Heart left ventricle (tissue), 16 donors: ENCODE data around the gene ZNF486. TPM values are rescaled to one million over a fixed set of nuclear protein-coding genes. Genes with fewer than 3 reads are reported as not detected.
"Not testable (repeated sequence)": the region's sequence is repeated elsewhere in the genome, so short reads cannot be mapped to it uniquely, and the experiment has no call there.

Experiments
- ATAC-seq, 4 donors: fragments of 200-7000 bp; cut with Tn5 transposase; one replicate each; pipeline ENCODE4 v1.9.1; 2020 to 2022; ENCODE audit warnings: moderate library complexity in 4 of 4, mild to moderate bottlenecking in 3 of 4, moderate number of reproducible peaks in 1 of 4
- DNase-seq, 5 donors: peaks; one replicate each; pipeline ENCODE4 v3.0.0-alpha.2; 2020
- H3K27ac ChIP-seq, 12 donors: fragments of 200-600 bp; sonication (generic) in 4 of 12; one replicate each; pipeline versions ENCODE4 v1.5.0 to v1.8.0; 2016 to 2022; ENCODE audit warnings: mild to moderate bottlenecking in 2 of 12
- H3K27me3 ChIP-seq, 9 donors: fragments of 200-600 bp; sonication (generic) in 2 of 9; one replicate each; pipeline versions ENCODE4 v1.5.1 to v1.8.0; 2016 to 2022; ENCODE audit warnings: mild to moderate bottlenecking in 3 of 9
- H3K36me3 ChIP-seq, 9 donors: fragments of 200-600 bp; sonication (generic) in 2 of 9; one replicate each; pipeline versions ENCODE4 v1.5.0 to v1.8.0; 2018 to 2022; ENCODE audit warnings: mild to moderate bottlenecking in 2 of 9
- H3K4me1 ChIP-seq, 12 donors: fragments of 200-600 bp; sonication (generic) in 4 of 12; one replicate each; pipeline versions ENCODE4 v1.5.0 to v1.8.0; 2016 to 2022; ENCODE audit warnings: mild to moderate bottlenecking in 3 of 12
- H3K4me3 ChIP-seq, 12 donors: fragments of 200-600 bp; sonication (generic) in 4 of 12; one replicate each; pipeline versions ENCODE4 v1.5.0 to v1.8.0; 2017 to 2022; ENCODE audit warnings: mild to moderate bottlenecking in 9 of 12, moderate library complexity in 4 of 12
- H3K9me3 ChIP-seq, 12 donors: fragments of 200-600 bp; sonication (generic) in 4 of 12; one replicate each; pipeline versions ENCODE4 v1.5.0 to v1.8.0; 2016 to 2022; ENCODE audit warnings: mild to moderate bottlenecking in 1 of 12
- CTCF ChIP-seq, 12 donors: fragments of 200-600 bp; sonication (generic) in 4 of 12; IDR thresholded peaks; one replicate each; pipeline versions ENCODE4 v1.5.0 to v1.8.0; 2018 to 2022; ENCODE audit warnings: antibody characterized with exemption in 12 of 12, mild to moderate bottlenecking in 5 of 12
- POLR2A ChIP-seq, 2 donors: fragments of 450-650 bp; IDR thresholded peaks; one replicate each; pipeline ENCODE4 v1.6.1; 2017; ENCODE audit warnings: antibody characterized with exemption in 2 of 2, mild to moderate bottlenecking in 2 of 2, moderate library complexity in 2 of 2
- WGBS, 4 donors: extraction: QIAGEN DNeasy Blood & Tissue Kit in 2 of 4; methylation state at CpG; one replicate each; pipeline versions ENCODE4 v1.1.5 to v1.1.7; 2013 to 2018; 5-methylcytosine and 5-hydroxymethylcytosine counted together
- intact Hi-C, 10 donors: fragments of 100-400 bp; cut with DNase I; formaldehyde crosslinking; loops; one replicate each; pipeline versions ENCODE4 v1.11.1 to v1.14.2; 2022
- polyA plus RNA-seq, 2 donors: library from polyadenylated mRNA; stranded (reverse); fragments of 200-250 nt; gene quantifications; one replicate each; pipeline ENCODE4 v1.2.3, GENCODE V29; 2013
- total RNA-seq, 9 donors: library from RNA; depleted of rRNA in 2 of 9; stranded (reverse); fragments of >200 nt in 2 of 9; fragmentation: NEBNext Ultra II Directional in 3 of 9; extraction: Animal tissue kit (Norgen Biotek cat#: 25700) in 3 of 9; gene quantifications; one replicate each; pipeline versions ENCODE4 v1.1.0 to v1.2.4, GENCODE V29; 2016 to 2023
- donor health status: ischemic (EF 13 %, LVEDD 7.1; RV severe dilation, severe dysfunction).
- donor health status: healthy with polysubstance abuse.
- donor health status: DM: no; HTN: yes; CAD: no.
- donor health status: DM: no; HTN: no; CAD: no.
- donor health status: ischemic (EF 25% LVEDD 6.9; RV normal size, moderate dysfunction).
- donor health status: ischemic (EF 25% LVEDD 5.7; RV mildly dilated, moderate dysfunction).
- donor health status: healthy.
- donor health status: DM: yes; HTN: yes; CAD: no.
- donor health status: ischemic (EF 35%, LVEDD 5.7; RV mildly dilated, moderate dysfunction).
- donor health status: nonischemic (EF 11% LVEDD 7.7; RV severe dilation, severe dysfunction).
- donor health status: DM: yes; HTN: yes; CAD: no.
- donor health status: PGD.
- donor health status: ischemic (EF 29% LVEDD 5.4; RV normal size, mild dysfunction).
- donor health status: nonischemic (EF 23%, LVEDD 6.1; RV moderate dilation, normal function).

ZNF486 gene
- total and polyA plus RNA-seq, 11 donors: 1.1 to 3.5 (median 1.8) TPM

GRCh38 chr19:20182222-20182785 is 15.3 kb downstream of the ZNF486 start:
- no peaks in the 10 kb centered on the region for H3K27me3 ChIP-seq
- H3K36me3 ChIP-seq: peaks cover 0 to 16% (median 6%) of the 10 kb centered on the region in 9 donors
- H3K27ac ChIP-seq: no peak overlapping the region
- H3K9me3 ChIP-seq: peaks cover 0 to 6% (median 0%) of the 10 kb centered on the region in 12 donors
- H3K4me3 ChIP-seq: no peak overlapping the region
- intact Hi-C loops: no loop called here
- H3K4me1 ChIP-seq: peaks cover 0 to 4% (median 0%) of the 10 kb centered on the region in 12 donors
- no peak for DNase-seq
- no peak for ATAC-seq
- TF ChIP-seq POLR2A (IDR thresholded peaks at IDR 0.05) (no peak), CTCF (IDR thresholded peaks at IDR 0.05) (no peak)

GRCh38 chr19:20186174-20186573 is 19.2 kb downstream of the ZNF486 start:
- Histone ChIP-seq H3K4me1 (peaks cover 0 to 4% (median 0%) of the 10 kb centered on the region in 12 donors), H3K4me3 (no peak overlapping the region), H3K27me3 (no peaks in the 10 kb centered on the region), H3K36me3 (peaks cover 0 to 54% (median 40%) of the 10 kb centered on the region in 9 donors), H3K27ac (no peak overlapping the region), H3K9me3 (peaks cover 0 to 3% (median 0%) of the 10 kb centered on the region in 12 donors)
- ATAC-seq (no peak), DNase-seq (no peak)
- intact Hi-C loops: no loop called here
- TF ChIP-seq POLR2A (IDR thresholded peaks at IDR 0.05) (no peak), CTCF (IDR thresholded peaks at IDR 0.05) (no peak)
- 72 to 78% (median 75%) methylated on average over 4 of the region's 4 CpGs for WGBS, 4 donors

GRCh38 chr19:20197747-20198146 is 30.7 kb downstream of the ZNF486 start:
- no peak overlapping the region for H3K4me3 ChIP-seq
- peaks cover 0 to 97% (median 27%) of the 10 kb centered on the region in 12 donors for H3K9me3 ChIP-seq
- TF ChIP-seq POLR2A (IDR thresholded peaks at IDR 0.05) (no peak), CTCF (IDR thresholded peaks at IDR 0.05) (no peak)

GRCh38 chr19:20209051-20209450 is 42.0 kb downstream of the ZNF486 start:
- peaks cover 0 to 6% (median 0%) of the 10 kb centered on the region in 12 donors for H3K9me3 ChIP-seq
- ATAC-seq: no peak
- 29 to 68% (median 57%) methylated on average over 2 of the region's 2 CpGs for WGBS, 4 donors
- H3K4me1 ChIP-seq: no peaks in the 10 kb centered on the region
- no peak for TF ChIP-seq POLR2A (IDR thresholded peaks at IDR 0.05)
- TF ChIP-seq CTCF (IDR thresholded peaks at IDR 0.05): no peak
- H3K4me3 ChIP-seq: no peak overlapping the region
- intact Hi-C loops: no loop called here
- DNase-seq: no peak
- no peaks in the 10 kb centered on the region for H3K27me3 ChIP-seq
- H3K27ac ChIP-seq: no peak overlapping the region
- H3K36me3 ChIP-seq: no peaks in the 10 kb centered on the region

More at GRCh38 chr19:20197747-20198146, 30.7 kb downstream of the ZNF486 start:
- DNase-seq (no peak), ATAC-seq (no peak)
- H3K36me3 ChIP-seq: peaks cover 0 to 45% (median 18%) of the 10 kb centered on the region in 9 donors
- no peaks in the 10 kb centered on the region for H3K27me3 ChIP-seq
- no peaks in the 10 kb centered on the region for H3K4me1 ChIP-seq
- intact Hi-C loops: no loop called here
- H3K27ac ChIP-seq: no peak overlapping the region
- 98 to 100% (median 99%) methylated on average over 3 of the region's 3 CpGs for WGBS, 4 donors

GRCh38 chr19:20214366-20214765 is 47.4 kb downstream of the ZNF486 start:
- not testable (repeated sequence) for DNase-seq, ATAC-seq
- WGBS, 4 donors: 64 to 93% (median 83%) methylated on average over 12 to 26 of the region's 26 CpGs

GRCh38 chr19:20221605-20222004 is 54.6 kb downstream of the ZNF486 start:
- H3K4me3 ChIP-seq, H3K36me3 ChIP-seq, H3K4me1 ChIP-seq, DNase-seq, H3K27ac ChIP-seq, H3K27me3 ChIP-seq, ATAC-seq, intact Hi-C loops: not testable (repeated sequence)
- WGBS, 4 donors: 61 to 84% (median 74%) methylated on average over 1 of the region's 1 CpG
- peaks cover 0 to 11% (median 0%) of the 10 kb centered on the region in 12 donors for H3K9me3 ChIP-seq

More at GRCh38 chr19:20214366-20214765, 47.4 kb downstream of the ZNF486 start:
- H3K36me3 ChIP-seq, intact Hi-C loops, H3K27me3 ChIP-seq, H3K4me1 ChIP-seq, H3K27ac ChIP-seq, H3K9me3 ChIP-seq, H3K4me3 ChIP-seq: not testable (repeated sequence)
